Astrocyte (in vitro differentiated cells and primary cell): Measurements from ENCODE around the gene ACBD3. TPM values are rescaled to one million over a fixed set of nuclear protein-coding genes. Genes with fewer than 3 reads are reported as not detected.

ENCODE experiments used
- DNase-seq: peaks from one replicate; pipeline ENCODE4 v3.0.0-alpha.2; 2010; ENCODE audit warnings: low read depth
- FAIRE-seq: peaks from 2 replicates; lab custom pipeline; 2011; peaks lifted over from hg19 to GRCh38; lab: Jason Lieb, UNC
- H2AFZ ChIP-seq: 2 replicates; pipeline ENCODE4 v1.6.0; 2012; ENCODE audit warnings: low read depth, low read length, inconsistent platforms
- H3K27ac ChIP-seq: 2 replicates; pipeline ENCODE4 v1.5.1; 2011; ENCODE audit warnings: low read depth, low read length, inconsistent platforms
- H3K27me3 ChIP-seq: 2 replicates; pipeline ENCODE4 v1.6.0; 2011; ENCODE audit warnings: low read length, inconsistent platforms; ENCODE audit not compliant: insufficient read depth
- H3K36me3 ChIP-seq: 2 replicates; pipeline ENCODE4 v1.5.1; 2011; ENCODE audit warnings: low read length, inconsistent platforms; ENCODE audit not compliant: insufficient read depth
- H3K4me1 ChIP-seq: 2 replicates; pipeline ENCODE4 v1.5.1; 2011; ENCODE audit warnings: low read length, inconsistent platforms; ENCODE audit not compliant: insufficient read depth
- H3K4me2 ChIP-seq: 2 replicates; pipeline ENCODE4 v1.6.0; 2012; ENCODE audit warnings: low read length, inconsistent platforms
- H3K4me3 ChIP-seq: 2 replicates; pipeline ENCODE4 v1.5.1; 2011; ENCODE audit warnings: low read depth, mild to moderate bottlenecking, low read length, inconsistent platforms; ENCODE audit not compliant: insufficient read depth
- H3K79me2 ChIP-seq: 2 replicates; pipeline ENCODE4 v1.6.0; 2012; ENCODE audit warnings: mild to moderate bottlenecking, low read length, inconsistent platforms; ENCODE audit not compliant: insufficient read depth
- H3K9ac ChIP-seq: 2 replicates; pipeline ENCODE4 v1.6.0; 2012; ENCODE audit warnings: mild to moderate bottlenecking, low read length, inconsistent platforms
- H3K9me3 ChIP-seq: 2 replicates; pipeline ENCODE4 v1.5.1; 2012; ENCODE audit warnings: low read depth, mild to moderate bottlenecking, low read length, inconsistent platforms; ENCODE audit not compliant: insufficient read depth
- H4K20me1 ChIP-seq: 2 replicates; pipeline ENCODE4 v1.6.0; 2012; ENCODE audit warnings: low read length, inconsistent platforms; ENCODE audit not compliant: insufficient read depth
- H3K27ac Mint-ChIP-seq: one replicate; pipeline ENCODE4 v1.8.0; 2021; ENCODE audit warnings: mild to moderate bottlenecking, mixed read lengths; ENCODE audit not compliant: unreplicated experiment
- H3K27me3 Mint-ChIP-seq: one replicate; pipeline ENCODE4 v1.8.0; 2021; ENCODE audit warnings: low read depth, mixed read lengths; ENCODE audit not compliant: unreplicated experiment
- H3K36me3 Mint-ChIP-seq: one replicate; pipeline ENCODE4 v1.8.0; 2021; ENCODE audit warnings: low read depth, mixed read lengths; ENCODE audit not compliant: unreplicated experiment
- H3K4me1 Mint-ChIP-seq: one replicate; pipeline ENCODE4 v1.8.0; 2021; ENCODE audit warnings: low read depth, mixed read lengths; ENCODE audit not compliant: unreplicated experiment
- H3K4me3 Mint-ChIP-seq: one replicate; pipeline ENCODE4 v1.8.0; 2021; ENCODE audit warnings: mild to moderate bottlenecking, moderate library complexity, mixed read lengths; ENCODE audit not compliant: unreplicated experiment
- H3K9me3 Mint-ChIP-seq: one replicate; pipeline ENCODE4 v1.8.0; 2021; ENCODE audit warnings: mild to moderate bottlenecking, mixed read lengths; ENCODE audit not compliant: unreplicated experiment
- CTCF ChIP-seq: IDR thresholded peaks from 2 replicates; pipeline ENCODE4 v1.5.1; 2011; ENCODE audit warnings: low read depth, mild to moderate bottlenecking, inconsistent platforms, low read length, moderate library complexity; ENCODE audit not compliant: insufficient read depth
- EZH2 ChIP-seq: IDR thresholded peaks from 2 replicates; pipeline ENCODE4 v1.6.1; 2012; ENCODE audit warnings: mild to moderate bottlenecking, low read length, inconsistent platforms; ENCODE audit not compliant: insufficient read depth
- total RNA-seq: library from RNA; stranded (reverse); gene quantifications from 2 replicates; pipeline ENCODE4 v1.2.1, GENCODE V29; 2021

Gene ACBD3
- total RNA-seq, 1 donor from 2014 or later, result 66.7 TPM

DNA sequence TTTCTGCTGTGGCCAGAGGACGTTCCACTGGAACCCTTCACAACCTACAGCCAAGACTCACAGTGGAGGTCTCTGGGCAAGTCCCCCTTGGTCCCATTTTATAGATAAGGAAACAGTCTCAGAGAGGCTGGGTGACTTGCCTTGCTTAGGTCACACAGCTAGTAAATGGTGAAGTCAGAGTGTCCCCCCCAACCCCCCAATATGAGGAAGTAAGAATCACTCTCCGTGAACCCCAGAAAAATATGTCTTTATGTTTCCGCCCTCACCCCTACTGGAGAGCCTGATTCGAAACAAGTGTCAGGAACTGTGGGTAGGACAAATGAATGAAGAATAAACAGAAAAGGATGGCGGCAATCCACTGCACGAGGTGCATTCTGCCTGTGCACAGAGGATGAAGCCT, 67.4 kb downstream of the ACBD3 start:
- DNase-seq, result no peak
- no peak for FAIRE-seq
- H3K27ac ChIP-seq, result no peak overlapping the region
- no peak overlapping the region for H3K4me3 Mint-ChIP-seq
- H4K20me1 ChIP-seq, result no peaks in the 10 kb centered on the region
- peaks cover 6% of the 10 kb centered on the region for H3K4me1 ChIP-seq
- no peak overlapping the region for H2AFZ ChIP-seq
- H3K4me2 ChIP-seq, result no peak overlapping the region
- H3K4me1 Mint-ChIP-seq, result peaks cover 2% of the 10 kb centered on the region
- H3K36me3 Mint-ChIP-seq, result no peaks in the 10 kb centered on the region
- H3K9me3 ChIP-seq, result no peaks in the 10 kb centered on the region
- no peak overlapping the region for H3K4me3 ChIP-seq
- H3K9ac ChIP-seq, result no peak overlapping the region
- H3K79me2 ChIP-seq, result no peaks in the 10 kb centered on the region
- no peaks in the 10 kb centered on the region for H3K9me3 Mint-ChIP-seq
- TF ChIP-seq EZH2 (no peak), CTCF (no peak)
- peaks cover 27% of the 10 kb centered on the region for H3K27me3 Mint-ChIP-seq
- peaks cover 5% of the 10 kb centered on the region for H3K27me3 ChIP-seq
- H3K36me3 ChIP-seq, result no peaks in the 10 kb centered on the region
- H3K27ac Mint-ChIP-seq, result no peak overlapping the region

- peaks cover 5% of the 10 kb centered on the region for H3K27me3 ChIP-seq
- no peak overlapping the region for H3K4me2 ChIP-seq
- no peak overlapping the region for H3K4me3 ChIP-seq
- H3K27me3 Mint-ChIP-seq, result peaks cover 27% of the 10 kb centered on the region
- H4K20me1 ChIP-seq, result no peaks in the 10 kb centered on the region
- H3K36me3 ChIP-seq, result no peaks in the 10 kb centered on the region
- FAIRE-seq (no peak), DNase-seq (no peak)
- no peak overlapping the region for H3K27ac ChIP-seq
- no peak overlapping the region for H3K4me3 Mint-ChIP-seq
- no peaks in the 10 kb centered on the region for H3K79me2 ChIP-seq
- H3K36me3 Mint-ChIP-seq, result no peaks in the 10 kb centered on the region
- peak overlapping the region; percentile 47 for H3K27ac Mint-ChIP-seq
- H3K4me1 ChIP-seq, result peaks cover 6% of the 10 kb centered on the region
- H2AFZ ChIP-seq, result no peak overlapping the region
- H3K9ac ChIP-seq, result no peak overlapping the region
- TF ChIP-seq CTCF (no peak), EZH2 (no peak)
- peaks cover under 1% of the 10 kb centered on the region for H3K4me1 Mint-ChIP-seq
- no peaks in the 10 kb centered on the region for H3K9me3 ChIP-seq
- H3K9me3 Mint-ChIP-seq, result no peaks in the 10 kb centered on the region
Observed at GRCh38 chr1:226118357-226118756, 68.2 kb downstream of the ACBD3 start.

GRCh38 chr1:226117330-226117729, 69.2 kb downstream of the ACBD3 start:
- Histone ChIP-seq H3K79me2 (no peaks in the 10 kb centered on the region), H3K27me3 (peaks cover 5% of the 10 kb centered on the region), H3K4me2 (no peak overlapping the region), H3K9me3 (no peaks in the 10 kb centered on the region), H2AFZ (no peak overlapping the region), H3K27ac (no peak overlapping the region), H4K20me1 (no peaks in the 10 kb centered on the region), H3K4me1 (peaks cover 2% of the 10 kb centered on the region), H3K4me3 (no peak overlapping the region), H3K36me3 (no peaks in the 10 kb centered on the region), H3K9ac (no peak overlapping the region)
- Mint-ChIP-seq H3K27ac (no peak overlapping the region), H3K4me1 (no peaks in the 10 kb centered on the region), H3K36me3 (no peaks in the 10 kb centered on the region), H3K4me3 (no peak overlapping the region), H3K27me3 (peaks cover 32% of the 10 kb centered on the region), H3K9me3 (no peaks in the 10 kb centered on the region)
- TF ChIP-seq EZH2, result no peak
- no peak for TF ChIP-seq CTCF
- FAIRE-seq (no peak), DNase-seq (no peak)
